ENCODE data around the gene SHLD2. TPM values are rescaled to one million over a fixed set of nuclear protein-coding genes. Genes with fewer than 3 reads are reported as not detected.
"Not testable (repeated sequence)": the region's sequence is repeated elsewhere in the genome, so short reads cannot be mapped to it uniquely, and the experiment has no call there.

SHLD2 gene
- total and polyA plus RNA-seq, 10 of the 15 experiments (the other 5 are each of a cell fraction or from before 2014, with no cell fraction given): 24.5 to 45.3 (median 30.1) TPM

DNA sequence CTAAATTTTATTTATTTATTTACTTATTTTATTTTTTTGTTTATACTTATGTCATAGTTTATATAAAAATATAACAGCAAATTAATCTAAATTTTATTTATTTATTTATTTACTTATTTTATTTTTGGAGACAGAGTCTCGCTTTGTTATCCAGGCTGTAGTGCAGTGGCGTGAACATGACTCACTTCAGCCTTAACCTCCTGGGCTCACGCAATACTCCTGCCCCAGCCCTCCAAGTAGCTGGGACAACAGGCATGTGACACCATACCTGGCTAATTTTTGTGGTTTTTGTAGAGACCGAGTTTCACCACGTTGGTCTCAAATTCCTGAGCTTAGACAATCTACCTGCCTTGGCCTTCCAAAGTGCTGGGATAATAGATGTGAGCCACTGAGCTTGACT lies 115.3 kb downstream of the SHLD2 start:
- H3K27ac ChIP-seq (ENCODE audit: control insufficient read depth, insufficient read depth); H3K4me1 ChIP-seq (ENCODE audit: control insufficient read depth, insufficient read depth, low read length); RAD21 ChIA-PET (ENCODE audit: unreplicated experiment); intact Hi-C loops (cut with micrococcal nuclease; ENCODE audit: unreplicated experiment); H3K27me3 ChIP-seq (replicated peaks in 1 of 2; ENCODE audit: control insufficient read depth in 2 of 2, insufficient read depth in 2 of 2, low read length in 1 of 2); CTCF ChIA-PET; POLR2A ChIA-PET; H3K4me3 ChIP-seq; H3K4me2 ChIP-seq (ENCODE audit: control insufficient read depth, insufficient read depth); H3K9ac ChIP-seq (ENCODE audit: control insufficient read depth, insufficient read depth, low read length); ATAC-seq; H4K20me1 ChIP-seq (ENCODE audit: control insufficient read depth, insufficient read depth); DNase-seq (ENCODE audit: low read depth, low spot score); H3K9me3 ChIP-seq (replicated peaks; ENCODE audit: control insufficient read depth, insufficient read depth, low read length); in situ Hi-C loops (cut with MboI); FAIRE-seq; SMC1A ChIA-PET (ENCODE audit: uncharacterized antibody, unreplicated experiment); BruUV-seq (replicated peaks); H3K79me2 ChIP-seq (ENCODE audit: control insufficient read depth, insufficient read depth, low read length); H3K36me3 ChIP-seq (ENCODE audit: control insufficient read depth in 2 of 2, insufficient read depth in 2 of 2, low read length in 1 of 2); H2AFZ ChIP-seq (ENCODE audit: control insufficient read depth, low read depth, low read length): not testable (repeated sequence)
- 97% methylated on average over 5 of the region's 5 CpGs for WGBS (ENCODE audit: insufficient coverage, insufficient replicate concordance, low lambda C conversion rate, missing lambda C conversion rate)

DNA sequence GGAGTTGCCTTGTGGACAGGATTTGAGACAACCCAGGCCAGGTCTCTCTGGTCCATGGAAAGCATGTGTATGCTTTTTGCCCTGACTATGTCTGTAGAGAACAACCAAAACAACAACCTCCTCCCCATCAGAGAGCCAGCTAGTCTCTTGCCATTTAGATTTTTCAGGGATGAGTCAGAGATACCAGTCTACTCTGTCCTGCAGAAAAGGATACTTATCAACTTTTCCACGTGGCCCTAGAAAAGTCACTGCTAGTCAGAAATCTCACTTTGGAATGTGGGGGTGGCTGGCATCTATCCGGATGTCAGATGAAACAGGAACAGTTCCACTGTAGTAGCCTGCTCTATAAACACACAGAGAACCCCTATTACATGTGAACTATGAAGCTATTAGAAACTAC lies 116.8 kb downstream of the SHLD2 start:
- RAD21 ChIA-PET (ENCODE audit: unreplicated experiment); H2AFZ ChIP-seq (ENCODE audit: control insufficient read depth, low read depth, low read length); H3K4me2 ChIP-seq (ENCODE audit: control insufficient read depth, insufficient read depth); FAIRE-seq; H3K79me2 ChIP-seq (ENCODE audit: control insufficient read depth, insufficient read depth, low read length); SMC1A ChIA-PET (ENCODE audit: uncharacterized antibody, unreplicated experiment); in situ Hi-C loops (cut with MboI); H3K9ac ChIP-seq (ENCODE audit: control insufficient read depth, insufficient read depth, low read length); H3K4me3 ChIP-seq; BruUV-seq (replicated peaks); CTCF ChIA-PET; H3K27ac ChIP-seq (ENCODE audit: control insufficient read depth, insufficient read depth); H4K20me1 ChIP-seq (ENCODE audit: control insufficient read depth, insufficient read depth); POLR2A ChIA-PET; H3K4me1 ChIP-seq (ENCODE audit: control insufficient read depth, insufficient read depth, low read length); ATAC-seq; H3K36me3 ChIP-seq (ENCODE audit: control insufficient read depth in 2 of 2, insufficient read depth in 2 of 2, low read length in 1 of 2); H3K9me3 ChIP-seq (replicated peaks; ENCODE audit: control insufficient read depth, insufficient read depth, low read length); H3K27me3 ChIP-seq (replicated peaks in 1 of 2; ENCODE audit: control insufficient read depth in 2 of 2, insufficient read depth in 2 of 2, low read length in 1 of 2); intact Hi-C loops (cut with micrococcal nuclease; ENCODE audit: unreplicated experiment); DNase-seq (ENCODE audit: low read depth, low spot score): not testable (repeated sequence)
- 92% methylated on average over 2 of the region's 2 CpGs for WGBS (ENCODE audit: insufficient coverage, insufficient replicate concordance, low lambda C conversion rate, missing lambda C conversion rate)

DNA sequence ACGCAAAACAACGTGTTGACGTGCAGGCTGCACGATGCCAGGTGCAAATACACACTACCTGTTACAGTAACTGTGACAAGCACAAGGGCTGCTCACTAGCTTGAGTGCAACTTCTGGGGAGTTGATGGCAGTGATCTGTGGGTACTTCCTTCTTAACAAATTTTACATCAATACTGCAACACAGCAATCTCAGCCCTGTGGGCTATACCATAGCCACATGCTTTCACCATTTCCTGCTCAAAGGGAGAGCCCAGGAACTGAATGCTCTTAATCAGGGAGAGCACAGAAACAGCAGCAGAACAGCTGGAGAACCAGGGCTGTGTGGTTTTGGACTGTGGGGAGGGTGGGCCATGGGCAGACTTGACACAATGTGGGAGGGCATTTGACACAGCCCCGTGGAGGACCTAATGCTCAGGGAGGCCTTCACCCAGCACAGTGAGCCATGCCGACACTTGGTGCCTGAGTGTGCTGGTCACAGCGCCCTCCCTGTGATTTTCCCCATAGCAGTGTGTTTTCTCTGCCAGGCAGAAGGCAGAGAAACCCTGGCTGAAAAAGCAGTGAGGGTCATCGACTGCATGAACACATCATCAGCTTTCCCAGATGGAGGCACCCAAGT lies 118.3 kb downstream of the SHLD2 start:
- H3K4me2 ChIP-seq (ENCODE audit: control insufficient read depth, insufficient read depth); CTCF ChIA-PET; BruUV-seq (replicated peaks); H3K27ac ChIP-seq (ENCODE audit: control insufficient read depth, insufficient read depth); H2AFZ ChIP-seq (ENCODE audit: control insufficient read depth, low read depth, low read length); H3K79me2 ChIP-seq (ENCODE audit: control insufficient read depth, insufficient read depth, low read length); H3K4me3 ChIP-seq; H3K9ac ChIP-seq (ENCODE audit: control insufficient read depth, insufficient read depth, low read length); H3K27me3 ChIP-seq (replicated peaks in 1 of 2; ENCODE audit: control insufficient read depth in 2 of 2, insufficient read depth in 2 of 2, low read length in 1 of 2); POLR2A ChIA-PET; H3K4me1 ChIP-seq (ENCODE audit: control insufficient read depth, insufficient read depth, low read length); DNase-seq (ENCODE audit: low read depth, low spot score); H3K9me3 ChIP-seq (replicated peaks; ENCODE audit: control insufficient read depth, insufficient read depth, low read length); RAD21 ChIA-PET (ENCODE audit: unreplicated experiment); ATAC-seq; SMC1A ChIA-PET (ENCODE audit: uncharacterized antibody, unreplicated experiment); H4K20me1 ChIP-seq (ENCODE audit: control insufficient read depth, insufficient read depth); in situ Hi-C loops (cut with MboI); H3K36me3 ChIP-seq (ENCODE audit: control insufficient read depth in 2 of 2, insufficient read depth in 2 of 2, low read length in 1 of 2); intact Hi-C loops (cut with micrococcal nuclease; ENCODE audit: unreplicated experiment); FAIRE-seq: not testable (repeated sequence)
- 82% methylated on average over 6 of the region's 8 CpGs for WGBS (ENCODE audit: insufficient coverage, insufficient replicate concordance, low lambda C conversion rate, missing lambda C conversion rate)

DNA sequence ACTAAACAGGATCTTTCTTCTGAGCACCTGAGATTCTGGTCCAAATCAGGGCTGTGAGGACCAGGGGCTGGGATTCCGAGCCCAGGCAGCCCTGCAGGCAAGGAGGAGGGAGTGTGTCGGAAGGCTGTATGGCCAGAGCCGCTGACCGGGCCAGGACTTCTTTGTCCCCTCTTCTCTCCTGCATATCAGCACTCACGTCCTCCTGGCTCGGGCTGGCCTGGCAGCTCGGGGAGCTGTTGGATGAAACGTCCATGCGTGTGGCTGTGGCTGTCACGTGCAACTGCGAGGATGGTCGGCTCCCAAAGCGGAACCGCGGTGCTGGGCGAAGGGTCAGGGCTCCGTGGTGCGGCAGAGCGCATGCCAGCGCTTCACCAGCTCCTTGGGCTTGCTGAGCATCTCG lies 118.8 kb downstream of the SHLD2 start:
- POLR2A ChIA-PET: not testable (repeated sequence)

More for the DNA sequence above, 118.8 kb downstream of the SHLD2 start:
- intact Hi-C loops (cut with micrococcal nuclease; ENCODE audit: unreplicated experiment); H3K79me2 ChIP-seq (ENCODE audit: control insufficient read depth, insufficient read depth, low read length); SMC1A ChIA-PET (ENCODE audit: uncharacterized antibody, unreplicated experiment); H3K9ac ChIP-seq (ENCODE audit: control insufficient read depth, insufficient read depth, low read length); CTCF ChIA-PET; DNase-seq (ENCODE audit: low read depth, low spot score); H3K4me1 ChIP-seq (ENCODE audit: control insufficient read depth, insufficient read depth, low read length); H3K36me3 ChIP-seq (ENCODE audit: control insufficient read depth in 2 of 2, insufficient read depth in 2 of 2, low read length in 1 of 2); BruUV-seq (replicated peaks); H3K4me3 ChIP-seq; H3K27ac ChIP-seq (ENCODE audit: control insufficient read depth, insufficient read depth); H3K4me2 ChIP-seq (ENCODE audit: control insufficient read depth, insufficient read depth); H3K27me3 ChIP-seq (replicated peaks in 1 of 2; ENCODE audit: control insufficient read depth in 2 of 2, insufficient read depth in 2 of 2, low read length in 1 of 2); FAIRE-seq; RAD21 ChIA-PET (ENCODE audit: unreplicated experiment); H2AFZ ChIP-seq (ENCODE audit: control insufficient read depth, low read depth, low read length); H3K9me3 ChIP-seq (replicated peaks; ENCODE audit: control insufficient read depth, insufficient read depth, low read length); H4K20me1 ChIP-seq (ENCODE audit: control insufficient read depth, insufficient read depth); in situ Hi-C loops (cut with MboI); ATAC-seq: not testable (repeated sequence)
- WGBS (ENCODE audit: insufficient coverage, insufficient replicate concordance, low lambda C conversion rate, missing lambda C conversion rate): 86% methylated on average over 13 of the region's 21 CpGs

Measured in GM12878 (cell line).